8988T (cell line): ENCODE results near the gene IL1RAPL1.

Experiments
- DNase-seq: peaks from one replicate; pipeline ENCODE4 v3.0.0; 2011

IL1RAPL1 gene

GRCh38 chrX:29941287-29941686, 1354.0 kb downstream of the IL1RAPL1 start:
- DNase-seq = no peak

GRCh38 chrX:29947225-29947624, 1360.0 kb downstream of the IL1RAPL1 start:
- no peak for DNase-seq

GRCh38 chrX:29948653-29949052, 1361.4 kb downstream of the IL1RAPL1 start:
- no peak for DNase-seq

GRCh38 chrX:29952016-29952415, 1364.8 kb downstream of the IL1RAPL1 start:
- no peak for DNase-seq

- no peak for DNase-seq
These were observed 1374.8 kb downstream of the IL1RAPL1 start for GRCh38 chrX:29962061-29962460.

- no peak for DNase-seq
These were observed 1378.4 kb downstream of the IL1RAPL1 start for GRCh38 chrX:29965634-29966033.

- no peak for DNase-seq
These were observed 1404.8 kb downstream of the IL1RAPL1 start for GRCh38 chrX:29992083-29992482.

GRCh38 chrX:30005813-30006212, 1418.6 kb downstream of the IL1RAPL1 start:
- DNase-seq = no peak
